Ishikawa (cell line): ENCODE measurements around the gene SAMD14.

ENCODE experiments used
- CEBPB ChIP-seq: IDR thresholded peaks from 2 replicates; pipeline ENCODE4 v1.6.1; 2012
- CREB1 ChIP-seq: IDR thresholded peaks from 2 replicates; pipeline ENCODE4 v1.6.1; 2012; ENCODE audit warnings: low read depth
- EGR1 ChIP-seq: IDR thresholded peaks from 2 replicates; pipeline ENCODE4 v1.6.1; 2012
- EP300 ChIP-seq: IDR thresholded peaks from 2 replicates; pipeline ENCODE4 v1.6.1; 2012; ENCODE audit warnings: borderline replicate concordance
- FOXM1 ChIP-seq: IDR thresholded peaks from 2 replicates; pipeline ENCODE4 v1.6.1; 2012; ENCODE audit warnings: low read depth, borderline replicate concordance
- MAX ChIP-seq: IDR thresholded peaks from 2 replicates; pipeline ENCODE4 v1.6.1; 2012
- NFIC ChIP-seq: IDR thresholded peaks from 2 replicates; pipeline ENCODE4 v1.6.1; 2012
- RAD21 ChIP-seq: IDR thresholded peaks from 2 replicates; pipeline ENCODE4 v1.6.1; 2012; ENCODE audit warnings: low read depth
- REST ChIP-seq: IDR thresholded peaks from 2 replicates; pipeline ENCODE4 v1.6.1; 2012; ENCODE audit warnings: low read depth, mild to moderate bottlenecking
- TAF1 ChIP-seq: IDR thresholded peaks from 2 replicates; pipeline ENCODE4 v1.6.1; 2012; ENCODE audit warnings: low read depth, mild to moderate bottlenecking
- TCF12 ChIP-seq: IDR thresholded peaks from 2 replicates; pipeline ENCODE4 v1.6.1; 2012; ENCODE audit warnings: low read depth
- TEAD4 ChIP-seq: IDR thresholded peaks from 2 replicates; pipeline ENCODE4 v1.6.1; 2012
- USF1 ChIP-seq: IDR thresholded peaks from 2 replicates; pipeline ENCODE4 v1.6.1; 2012
- YY1 ChIP-seq: IDR thresholded peaks from 2 replicates; pipeline ENCODE4 v1.6.1; 2012; ENCODE audit warnings: low read depth
- ZBTB7A ChIP-seq: IDR thresholded peaks from 2 replicates; pipeline ENCODE4 v1.6.1; 2012; ENCODE audit warnings: low read depth

Gene SAMD14

GRCh38 chr17:50099003-50099402, 31.0 kb downstream of the SAMD14 start:
- TF ChIP-seq TEAD4, result no peak
- TF ChIP-seq REST, result no peak
- no peak for TF ChIP-seq TCF12
- no peak for TF ChIP-seq CREB1
- TF ChIP-seq TAF1, result no peak

GRCh38 chr17:50098583-50098982, 31.4 kb downstream of the SAMD14 start:
- TF ChIP-seq CREB1, result no peak
- no peak for TF ChIP-seq NFIC
- no peak for TF ChIP-seq REST
- TF ChIP-seq RAD21, result no peak
- no peak for TF ChIP-seq ZBTB7A
- no peak for TF ChIP-seq TEAD4
- TF ChIP-seq CEBPB, result no peak
- no peak for TF ChIP-seq EP300
- no peak for TF ChIP-seq FOXM1
- TF ChIP-seq YY1, result no peak
- TF ChIP-seq EGR1, result no peak
- no peak for TF ChIP-seq TCF12
- TF ChIP-seq MAX, result no peak
- TF ChIP-seq TAF1, result no peak
- TF ChIP-seq USF1, result no peak

- TF ChIP-seq ZBTB7A, result no peak
- no peak for TF ChIP-seq TEAD4
- TF ChIP-seq REST, result no peak
- no peak for TF ChIP-seq RAD21
- TF ChIP-seq TCF12, result no peak
- no peak for TF ChIP-seq CEBPB
- no peak for TF ChIP-seq EGR1
- TF ChIP-seq YY1, result no peak
- no peak for TF ChIP-seq NFIC
- no peak for TF ChIP-seq FOXM1
- no peak for TF ChIP-seq TAF1
- TF ChIP-seq USF1, result no peak
- TF ChIP-seq EP300, result no peak
- no peak for TF ChIP-seq CREB1
- no peak for TF ChIP-seq MAX
Observed at GRCh38 chr17:50097926-50098325, 32.0 kb downstream of the SAMD14 start.

- TF ChIP-seq CEBPB (no peak), ZBTB7A (no peak), CREB1 (no peak), REST (no peak)
Observed at GRCh38 chr17:50097455-50097854, 32.5 kb downstream of the SAMD14 start.
